ES-I3 (cell line): ENCODE results near the gene ANAPC15.

Experiments
- H3K36me3 ChIP-seq: 2 replicates; pipeline ENCODE4 v1.6.1; 2013; ENCODE audit warnings: mild to moderate bottlenecking, low read length, control low read depth, moderate library complexity; ENCODE audit not compliant: insufficient read depth
- H3K4me1 ChIP-seq: 2 replicates; pipeline ENCODE4 v1.6.1; 2013; ENCODE audit warnings: mild to moderate bottlenecking, control low read depth, low read length; ENCODE audit not compliant: insufficient read depth
- H3K9ac ChIP-seq: 2 replicates; pipeline ENCODE4 v1.6.1; 2013; ENCODE audit warnings: low read depth, mild to moderate bottlenecking, low read length, moderate library complexity
- H3K9me3 ChIP-seq: 2 replicates; pipeline ENCODE4 v1.6.1; 2013; ENCODE audit warnings: mild to moderate bottlenecking, low read length, moderate library complexity; ENCODE audit not compliant: control insufficient read depth, insufficient read depth

Gene ANAPC15

GRCh38 chr11:72112978-72113808 lies 698 bp upstream of the ANAPC15 start:
- Histone ChIP-seq H3K9ac (peak overlapping the region; percentile 96), H3K4me1 (peaks cover 4% of the 10 kb centered on the region; the same call in 1 of the 2 replicates), H3K36me3 (no peaks in the 10 kb centered on the region)

GRCh38 chr11:72111300-72112142 lies 974 bp downstream of the ANAPC15 start:
- H3K9ac ChIP-seq: peak overlapping the region; percentile 96

More at GRCh38 chr11:72112978-72113808, 698 bp upstream of the ANAPC15 start:
- no peaks in the 10 kb centered on the region for H3K9me3 ChIP-seq

GRCh38 chr11:72105888-72106287 lies 6.6 kb downstream of the ANAPC15 start, which contains the start of gene TOMT:
TSS of gene TOMT (plus strand) at chr11:72105924. CDS start at chr11:72105952, 28 bp downstream.
- 0 out of 2 replicates have a peak, but pooled peaks cover 4% of the 10 kb centered on the region for H3K4me1 ChIP-seq
- H3K36me3 ChIP-seq: no peaks in the 10 kb centered on the region; the same call in 1 of the 2 replicates
- no peaks in the 10 kb centered on the region for H3K9me3 ChIP-seq
- H3K9ac ChIP-seq: no peak within 1 kb of the TSS

More at GRCh38 chr11:72111300-72112142, 974 bp downstream of the ANAPC15 start:
- H3K9me3 ChIP-seq: no peaks in the 10 kb centered on the region
- no peaks in the 10 kb centered on the region for H3K36me3 ChIP-seq
- peaks cover 4% of the 10 kb centered on the region; the same call in 1 of the 2 replicates for H3K4me1 ChIP-seq

- H3K4me1 ChIP-seq: 0 out of 2 replicates have a peak, but pooled peaks cover 4% of the 10 kb centered on the region
- H3K36me3 ChIP-seq: no peaks in the 10 kb centered on the region; the same call in 1 of the 2 replicates
- H3K9ac ChIP-seq: peak overlapping the region; percentile 44
- H3K9me3 ChIP-seq: no peaks in the 10 kb centered on the region
Observed at GRCh38 chr11:72103754-72104167, 8.7 kb downstream of the ANAPC15 start.

GRCh38 chr11:72102946-72103753 lies 9.3 kb downstream of the ANAPC15 start, which contains the start of gene LAMTOR1:
TSS of gene LAMTOR1 (minus strand) at chr11:72103297. CDS start at chr11:72103224, 73 bp downstream.
- H3K4me1 ChIP-seq: 0 out of 2 replicates have a peak, but pooled peaks cover 4% of the 10 kb centered on the region
- no peaks in the 10 kb centered on the region for H3K9me3 ChIP-seq
- H3K36me3 ChIP-seq: no peaks in the 10 kb centered on the region; the same call in 1 of the 2 replicates

GRCh38 chr11:72102631-72102945 lies 9.9 kb downstream of the ANAPC15 start:
- peak overlapping the region; percentile 92 for H3K9ac ChIP-seq
- H3K36me3 ChIP-seq: peaks cover 1% of the 10 kb centered on the region
- 0 out of 2 replicates have a peak, but pooled peaks cover 4% of the 10 kb centered on the region for H3K4me1 ChIP-seq
- H3K9me3 ChIP-seq: no peaks in the 10 kb centered on the region

More at GRCh38 chr11:72102946-72103753, 9.3 kb downstream of the ANAPC15 start, which contains the start of gene LAMTOR1:
- H3K9ac ChIP-seq: peak within 1 kb of the TSS; percentile 92

- Histone ChIP-seq H3K9ac (peak overlapping the region; percentile 92), H3K9me3 (no peaks in the 10 kb centered on the region), H3K36me3 (peaks cover 4% of the 10 kb centered on the region), H3K4me1 (0 out of 2 replicates have a peak, but pooled peaks cover 4% of the 10 kb centered on the region)
Observed at GRCh38 chr11:72102162-72102561, 10.3 kb downstream of the ANAPC15 start.

GRCh38 chr11:72100462-72100861 lies 12.0 kb downstream of the ANAPC15 start:
- Histone ChIP-seq H3K36me3 (peaks cover 4% of the 10 kb centered on the region), H3K4me1 (0 out of 2 replicates have a peak, but pooled peaks cover 4% of the 10 kb centered on the region), H3K9me3 (no peaks in the 10 kb centered on the region), H3K9ac (no peak overlapping the region)

- peaks cover 4% of the 10 kb centered on the region for H3K36me3 ChIP-seq
- 0 out of 2 replicates have a peak, but pooled peaks cover 4% of the 10 kb centered on the region for H3K4me1 ChIP-seq
- H3K9ac ChIP-seq: no peak overlapping the region
- H3K9me3 ChIP-seq: no peaks in the 10 kb centered on the region
Observed at GRCh38 chr11:72100009-72100408, 12.5 kb downstream of the ANAPC15 start.

GRCh38 chr11:72098741-72099140 lies 13.8 kb downstream of the ANAPC15 start:
- Histone ChIP-seq H3K9ac (no peak overlapping the region), H3K36me3 (peaks cover 9% of the 10 kb centered on the region), H3K9me3 (no peaks in the 10 kb centered on the region), H3K4me1 (0 out of 2 replicates have a peak, but pooled peaks cover 4% of the 10 kb centered on the region)

- 0 out of 2 replicates have a peak, but pooled peaks cover 5% of the 10 kb centered on the region for H3K36me3 ChIP-seq
- no peak overlapping the region for H3K9ac ChIP-seq
- H3K9me3 ChIP-seq: no peaks in the 10 kb centered on the region
- no peaks in the 10 kb centered on the region for H3K4me1 ChIP-seq
Observed at GRCh38 chr11:72091292-72091691, 21.2 kb downstream of the ANAPC15 start.

- Histone ChIP-seq H3K4me1 (no peaks in the 10 kb centered on the region), H3K9me3 (no peaks in the 10 kb centered on the region), H3K36me3 (no peaks in the 10 kb centered on the region), H3K9ac (no peak overlapping the region)
Observed at GRCh38 chr11:72088076-72088808, 24.3 kb downstream of the ANAPC15 start.
